ENCODE results near the gene CEP170B.
"Not testable (repeated sequence)": the region's sequence is repeated elsewhere in the genome, so short reads cannot be mapped to it uniquely, and the experiment has no call there.

CEP170B gene

GRCh38 chr14:104891664-104892530, 26.8 kb downstream of the CEP170B start:
- no peak for DNase-seq (ENCODE audit: low read depth)

- no peak for DNase-seq (ENCODE audit: low read depth)
Measured at GRCh38 chr14:104892531-104893434, 27.7 kb downstream of the CEP170B start.

GRCh38 chr14:104893435-104894207, 28.6 kb downstream of the CEP170B start:
- DNase-seq (ENCODE audit: low read depth) = no peak

GRCh38 chr14:104894331-104895206, 29.5 kb downstream of the CEP170B start:
- DNase-seq (ENCODE audit: low read depth) = no peak

- DNase-seq (ENCODE audit: low read depth) = no peak
Measured at GRCh38 chr14:104895207-104895785, 30.2 kb downstream of the CEP170B start.

- DNase-seq (ENCODE audit: low read depth) = no peak
Measured at GRCh38 chr14:104895786-104896661, 31.0 kb downstream of the CEP170B start.

GRCh38 chr14:104897330-104898194, 32.5 kb downstream of the CEP170B start:
- no peak for DNase-seq (ENCODE audit: low read depth)

- no peak for DNase-seq (ENCODE audit: low read depth)
Measured at GRCh38 chr14:104898195-104898558, 33.1 kb downstream of the CEP170B start.

- no peak for DNase-seq (ENCODE audit: low read depth)
Measured at GRCh38 chr14:104898870-104899510, 33.9 kb downstream of the CEP170B start.

GRCh38 chr14:104899781-104900180, 34.7 kb downstream of the CEP170B start:
- no peak for DNase-seq (ENCODE audit: low read depth)

GRCh38 chr14:104900639-104901512, 35.8 kb downstream of the CEP170B start:
- no peak for DNase-seq (ENCODE audit: low read depth)

GRCh38 chr14:104903990-104904389, 38.9 kb downstream of the CEP170B start:
- no peak for DNase-seq (ENCODE audit: low read depth)

GRCh38 chr14:104904650-104905578, 39.8 kb downstream of the CEP170B start:
- not testable (repeated sequence) for DNase-seq (ENCODE audit: low read depth)

- not testable (repeated sequence) for DNase-seq (ENCODE audit: low read depth)
Measured at GRCh38 chr14:104905579-104905933, 40.5 kb downstream of the CEP170B start.

GRCh38 chr14:104908303-104908702, 43.2 kb downstream of the CEP170B start:
- DNase-seq (ENCODE audit: low read depth) = no peak

- no peak for DNase-seq (ENCODE audit: low read depth)
Measured at GRCh38 chr14:104912053-104912452, 47.0 kb downstream of the CEP170B start.

Measured in CMK (cell line).